SK-N-SH (cell line): ENCODE measurements around the gene EIF3D. TPM values are rescaled to one million over a fixed set of nuclear protein-coding genes. Genes with fewer than 3 reads are reported as not detected.

Experiments
- CTCF ChIA-PET: fragments of 300-600, 350-600 bp; formaldehyde crosslinking; extraction: SDS; loops from one replicate; lab custom pipeline; 2021; lab: Yijun Ruan, JAX
- POLR2A ChIA-PET: fragments of 350-600 bp; sonication (Branson Sonifier 250); formaldehyde crosslinking; extraction: SDS; loops from one replicate; lab custom pipeline; 2020; ENCODE audit warnings: antibody characterized with exemption, inconsistent platforms; lab: Yijun Ruan, JAX
- DNase-seq: peaks from one replicate; pipeline ENCODE4 v3.0.0; 2012
- H2AFZ ChIP-seq: fragments of 200-600 bp; sonication (generic); 2 replicates; pipeline ENCODE4 v1.8.1; 2016; ENCODE audit warnings: antibody characterized with exemption, mild to moderate bottlenecking, low read depth
- H3F3A ChIP-seq: fragments of 200-600 bp; sonication (generic); replicated peaks from 2 replicates; pipeline ENCODE3; 2016; ENCODE audit warnings: antibody characterized with exemption, mild to moderate bottlenecking; ENCODE audit not compliant: insufficient read depth
- H3K27ac ChIP-seq, 2 experiments: fragments of 200-500 bp in 1 of 2; fragments of 200-600 bp in 1 of 2; sonication (Bioruptor generic) in 1 of 2; sonication (generic), shearing (Covaris generic) in 1 of 2; 2 replicates each; pipeline versions ENCODE4 v1.5.1 to v1.6.1; 2014 to 2016; ENCODE audit warnings: low read depth in 2 of 2, inconsistent platforms in 1 of 2, low read length in 1 of 2, mild to moderate bottlenecking in 1 of 2, mixed read lengths in 1 of 2
- H3K27me3 ChIP-seq: fragments of 200-600 bp; sonication (generic), shearing (Covaris generic); 2 replicates; pipeline ENCODE4 v1.6.1; 2016; ENCODE audit warnings: mixed run types; ENCODE audit not compliant: insufficient read depth
- H3K36me3 ChIP-seq, 2 experiments: fragments of 200-500 bp in 1 of 2; fragments of 200-600 bp in 1 of 2; sonication (Bioruptor generic) in 1 of 2; sonication (generic) in 1 of 2; replicated peaks in 1 of 2; 2 replicates each; pipeline versions ENCODE3 to v1.5.1; 2014 to 2016; ENCODE audit warnings: low read length in 1 of 2, mild to moderate bottlenecking in 1 of 2; ENCODE audit not compliant: insufficient read depth in 2 of 2, control insufficient read depth in 1 of 2
- H3K4me1 ChIP-seq, 2 experiments: fragments of 200-500 bp in 1 of 2; fragments of 200-600 bp in 1 of 2; sonication (Bioruptor generic) in 1 of 2; sonication (generic), shearing (Covaris generic) in 1 of 2; 2 replicates each; pipeline versions ENCODE4 v1.5.1 to v1.6.1; 2014 to 2016; ENCODE audit warnings: low read depth in 1 of 2, low read length in 1 of 2, mixed run types in 1 of 2; ENCODE audit not compliant: insufficient read depth in 2 of 2, control insufficient read depth in 1 of 2
- H3K4me2 ChIP-seq: fragments of 200-600 bp; sonication (generic), shearing (Covaris generic); 2 replicates; pipeline ENCODE4 v1.6.1; 2017; ENCODE audit warnings: mixed run types
- H3K4me3 ChIP-seq, 2 experiments: fragments of 200-500 bp in 1 of 2; fragments of 200-600 bp in 1 of 2; sonication (Bioruptor generic) in 1 of 2; sonication (generic), shearing (Covaris generic) in 1 of 2; 2 replicates each; pipeline versions ENCODE4 v1.5.1 to v1.8.1; 2014 to 2016; ENCODE audit warnings: low read depth in 2 of 2, inconsistent platforms in 1 of 2, low read length in 1 of 2, mild to moderate bottlenecking in 1 of 2, mixed read lengths in 1 of 2, moderate library complexity in 1 of 2
- H3K79me2 ChIP-seq: fragments of 200-600 bp; sonication (generic); 2 replicates; pipeline ENCODE4 v1.8.1; 2017; ENCODE audit warnings: mild to moderate bottlenecking; ENCODE audit not compliant: insufficient read depth
- H3K9ac ChIP-seq: fragments of 200-600 bp; sonication (generic); 2 replicates; pipeline ENCODE4 v1.6.1; 2017; ENCODE audit warnings: mixed run types
- H3K9me2 ChIP-seq: fragments of 200-600 bp; sonication (generic); 2 replicates; pipeline ENCODE4 v1.6.1; 2017; ENCODE audit warnings: mixed run types
- H3K9me3 ChIP-seq: fragments of 200-600 bp; sonication (generic); 2 replicates; pipeline ENCODE4 v1.6.1; 2017; ENCODE audit warnings: mixed run types, mild to moderate bottlenecking, moderate library complexity
- H4K20me1 ChIP-seq: fragments of 200-600 bp; sonication (generic); 2 replicates; pipeline ENCODE4 v1.6.1; 2017; ENCODE audit warnings: mild to moderate bottlenecking, mixed run types; ENCODE audit not compliant: insufficient read depth
- CTCF ChIP-seq: fragments of 200-600 bp; sonication (generic); IDR thresholded peaks from 2 replicates; pipeline ENCODE4 v1.6.1; 2017; ENCODE audit warnings: antibody characterized with exemption, mild to moderate bottlenecking, moderate library complexity
- ELF1 ChIP-seq: IDR thresholded peaks from 2 replicates; pipeline ENCODE4 v1.4.0; 2012
- EP300 ChIP-seq, 2 experiments: IDR thresholded peaks; 2 replicates each; pipeline versions ENCODE4 v1.4.0 to v1.6.1; 2012; ENCODE audit warnings: borderline replicate concordance in 1 of 2, low read depth in 1 of 2, low read length in 1 of 2
- FOXJ3 ChIP-seq: sonication (generic); formaldehyde crosslinking; IDR thresholded peaks from 2 replicates; pipeline ENCODE4 v1.5.1; 2020; ENCODE audit warnings: mild to moderate bottlenecking, missing genetic modification reagents
- FOXM1 ChIP-seq: IDR thresholded peaks from 2 replicates; pipeline ENCODE4 v1.4.0; 2012; ENCODE audit warnings: low read depth, mild to moderate bottlenecking
- MAX ChIP-seq: IDR thresholded peaks from 2 replicates; pipeline ENCODE4 v1.4.0; 2012; ENCODE audit warnings: low read depth
- MEF2A ChIP-seq: IDR thresholded peaks from 2 replicates; pipeline ENCODE4 v1.4.0; 2012; ENCODE audit warnings: low read depth, borderline replicate concordance
- MXI1 ChIP-seq: IDR thresholded peaks from 2 replicates; pipeline ENCODE4 v1.6.1; 2012; ENCODE audit warnings: mild to moderate bottlenecking, low read depth, low read length, improper control_type of control experiment
- NFIC ChIP-seq: IDR thresholded peaks from 2 replicates; pipeline ENCODE4 v1.4.0; 2012; ENCODE audit warnings: borderline replicate concordance
- PBX3 ChIP-seq: IDR thresholded peaks from 2 replicates; pipeline ENCODE4; 2012
- POLR2AphosphoS5 ChIP-seq: IDR thresholded peaks from 2 replicates; pipeline ENCODE4 v1.6.1; 2012; ENCODE audit warnings: low read depth, low read length
- RAD21 ChIP-seq: IDR thresholded peaks from 2 replicates; pipeline ENCODE4 v1.6.1; 2012; ENCODE audit warnings: mild to moderate bottlenecking, low read length
- USF1 ChIP-seq: IDR thresholded peaks from 2 replicates; pipeline ENCODE4 v1.4.0; 2012; ENCODE audit warnings: low read depth, borderline replicate concordance
- YY1 ChIP-seq: IDR thresholded peaks from 2 replicates; pipeline ENCODE4 v1.4.0; 2012; ENCODE audit warnings: low read depth, mild to moderate bottlenecking
- ZBTB33 ChIP-seq: IDR thresholded peaks from 2 replicates; pipeline ENCODE4 v1.4.0; 2012; ENCODE audit warnings: low read depth, borderline replicate concordance
- WGBS: methylation state at CpG from one replicate; pipeline ENCODE4 v1.1.6; 2017; ENCODE audit warnings: low lambda C conversion rate; 5-methylcytosine and 5-hydroxymethylcytosine counted together
- polyA plus RNA-seq, 3 experiments: library from polyadenylated mRNA; depleted of rRNA; stranded (reverse); fragments of >200 nt; gene quantifications; 2 replicates each; pipeline ENCODE4 v1.2.3, GENCODE V29; 2012

The EIF3D gene
- polyA plus RNA-seq, 1 of the 3 experiments (the other 2 are of a cell fraction) = 423 TPM

- H3K9me3 ChIP-seq = no peaks in the 10 kb centered on the region
- no peak overlapping the region for H3K9ac ChIP-seq
- no peak for DNase-seq
- H3K27ac ChIP-seq = no peak overlapping the region
- 93% methylated on average over 44 of the region's 48 CpGs for WGBS
- CTCF ChIA-PET = interaction anchor here (1.6 kb wide), 1 partner anchor 182 kb away, joined by 3 read pairs; no protein-coding TSS in a partner anchor
- no peak overlapping the region for H3K4me2 ChIP-seq
- H3K9me2 ChIP-seq = no peaks in the 10 kb centered on the region
- H3K27me3 ChIP-seq = no peaks in the 10 kb centered on the region; the same call in 1 of the 2 replicates
- no peaks in the 10 kb centered on the region for H3K4me1 ChIP-seq
- no peaks in the 10 kb centered on the region for H3K79me2 ChIP-seq
- no peak overlapping the region for H2AFZ ChIP-seq
- H3K36me3 ChIP-seq = no peaks in the 10 kb centered on the region
- H4K20me1 ChIP-seq = no peaks in the 10 kb centered on the region
- POLR2A ChIA-PET = no interaction called here
- no peak overlapping the region for H3K4me3 ChIP-seq
- no peaks in the 10 kb centered on the region for H3F3A ChIP-seq
- TF ChIP-seq ELF1 = no peak
- no peak for TF ChIP-seq POLR2AphosphoS5
- TF ChIP-seq MEF2A = no peak
- TF ChIP-seq CTCF = no peak
- no peak for TF ChIP-seq EP300 (IDR thresholded peaks at IDR 0.05; ENCODE audit: borderline replicate concordance in 1 of 2, low read depth in 1 of 2, low read length in 1 of 2)
- no peak for TF ChIP-seq FOXM1
- no peak for TF ChIP-seq YY1
- TF ChIP-seq MAX = no peak
- no peak for TF ChIP-seq FOXJ3 (CRISPR knock-in tag)
- no peak for TF ChIP-seq NFIC
- no peak for TF ChIP-seq ZBTB33
- no peak for TF ChIP-seq USF1
- no peak for TF ChIP-seq RAD21
- no peak for TF ChIP-seq MXI1
- no peak for TF ChIP-seq PBX3
Measured at GRCh38 chr22:36564422-36565158, 35.6 kb upstream of the EIF3D start.
